Measurements from ENCODE around the gene CCT7. TPM values are rescaled to one million over a fixed set of nuclear protein-coding genes. Genes with fewer than 3 reads are reported as not detected.

Gene CCT7
- polyA plus RNA-seq, 3 donors from 2014 or later = 240 to 379 (median 277) TPM

- Mint-ChIP-seq H3K9me3 (no peaks in the 10 kb centered on the region), H3K27ac (peak overlapping the region in 1 of 6 donors; percentile 69), H3K4me1 (peaks cover 10 to 16% of the 10 kb centered on the region in 2 donors), H3K4me3 (peak overlapping the region in 3 of 5 donors; percentile 67 to 79 (median 77)), H3K36me3 (no peaks in the 10 kb centered on the region), H3K27me3 (ENCODE audit: low read depth in 3 of 3) (peaks cover 20 to 48% (median 21%) of the 10 kb centered on the region in 3 donors)
- DNase-seq = no peak
Observed at GRCh38 chr2:73291461-73292315, 57.6 kb downstream of the CCT7 start.

- Mint-ChIP-seq H3K27ac (no peak overlapping the region), H3K36me3 (no peaks in the 10 kb centered on the region), H3K9me3 (no peaks in the 10 kb centered on the region), H3K27me3 (ENCODE audit: low read depth in 3 of 3) (peaks cover 23 to 49% (median 24%) of the 10 kb centered on the region in 3 donors), H3K4me3 (peak overlapping the region; percentile 47 to 70 (median 68)), H3K4me1 (peaks cover 10 to 16% of the 10 kb centered on the region in 2 donors)
- no peak for DNase-seq
Observed at GRCh38 chr2:73292316-73292905, 58.3 kb downstream of the CCT7 start.

- Mint-ChIP-seq H3K27ac (peak overlapping the region in 1 of 6 donors; percentile 46), H3K4me1 (peaks cover 10 to 16% of the 10 kb centered on the region in 2 donors), H3K4me3 (peak overlapping the region; percentile 65 to 76 (median 69)), H3K9me3 (peaks cover 0 to 2% (median 0%) of the 10 kb centered on the region in 6 donors), H3K36me3 (no peaks in the 10 kb centered on the region), H3K27me3 (ENCODE audit: low read depth in 3 of 3) (peaks cover 23 to 48% (median 24%) of the 10 kb centered on the region in 3 donors)
- DNase-seq = no peak
Observed at GRCh38 chr2:73292906-73293533, 58.9 kb downstream of the CCT7 start.

GRCh38 chr2:73293534-73294171 is 59.5 kb downstream of the CCT7 start, which contains the start of gene EGR4:
EGR4 (minus strand) TSS chr2:73293548; CDS start chr2:73293317, 231 bp downstream.
- peak; percentile 86 to 90 (median 87) for DNase-seq
- Mint-ChIP-seq H3K4me1 (peaks cover 10 to 16% of the 10 kb centered on the region in 2 donors), H3K27ac (peak within 1 kb of the TSS in 1 of 6 donors; percentile 46), H3K27me3 (ENCODE audit: low read depth in 3 of 3) (peaks cover 20 to 43% (median 23%) of the 10 kb centered on the region in 3 donors), H3K4me3 (peak within 1 kb of the TSS; percentile 65 to 76 (median 72)), H3K36me3 (no peaks in the 10 kb centered on the region), H3K9me3 (peaks cover 0 to 2% (median 0%) of the 10 kb centered on the region in 6 donors)

- peaks cover 10 to 16% of the 10 kb centered on the region in 2 donors for H3K4me1 Mint-ChIP-seq
- DNase-seq = no peak
- H3K36me3 Mint-ChIP-seq = no peaks in the 10 kb centered on the region
- peaks cover 20 to 39% (median 23%) of the 10 kb centered on the region in 3 donors for H3K27me3 Mint-ChIP-seq (ENCODE audit: low read depth in 3 of 3)
- H3K4me3 Mint-ChIP-seq = peak overlapping the region in 4 of 5 donors; percentile 9 to 72 (median 58)
- no peak overlapping the region for H3K27ac Mint-ChIP-seq
- H3K9me3 Mint-ChIP-seq = peaks cover 0 to 2% (median 0%) of the 10 kb centered on the region in 6 donors
Observed at GRCh38 chr2:73294239-73294638, 60.1 kb downstream of the CCT7 start.

GRCh38 chr2:73295751-73296400 is 61.8 kb downstream of the CCT7 start:
- peaks cover 17 to 24% (median 18%) of the 10 kb centered on the region in 3 donors for H3K27me3 Mint-ChIP-seq (ENCODE audit: low read depth in 3 of 3)

GRCh38 chr2:73297151-73297559 is 63.0 kb downstream of the CCT7 start:
- Mint-ChIP-seq H3K27ac (no peak overlapping the region), H3K4me1 (peaks cover 0 to 7% of the 10 kb centered on the region in 2 donors), H3K9me3 (peaks cover 0 to 4% (median 0%) of the 10 kb centered on the region in 6 donors), H3K27me3 (ENCODE audit: low read depth in 3 of 3) (peaks cover 15 to 20% (median 15%) of the 10 kb centered on the region in 3 donors), H3K36me3 (no peaks in the 10 kb centered on the region), H3K4me3 (no peak overlapping the region)
- no peak for DNase-seq

More at GRCh38 chr2:73295751-73296400, 61.8 kb downstream of the CCT7 start:
- Mint-ChIP-seq H3K4me3 (peak overlapping the region in 1 of 5 donors; percentile 33), H3K36me3 (no peaks in the 10 kb centered on the region), H3K4me1 (peaks cover 6 to 14% of the 10 kb centered on the region in 2 donors), H3K9me3 (peaks cover 0 to 2% (median 0%) of the 10 kb centered on the region in 6 donors), H3K27ac (no peak overlapping the region)
- no peak for DNase-seq

- Mint-ChIP-seq H3K4me3 (no peak overlapping the region), H3K36me3 (no peaks in the 10 kb centered on the region), H3K4me1 (peaks cover 0 to 7% of the 10 kb centered on the region in 2 donors), H3K27me3 (ENCODE audit: low read depth in 3 of 3) (peaks cover 15 to 20% (median 15%) of the 10 kb centered on the region in 3 donors), H3K27ac (no peak overlapping the region), H3K9me3 (peaks cover 0 to 4% (median 0%) of the 10 kb centered on the region in 6 donors)
- no peak for DNase-seq
Observed at GRCh38 chr2:73297586-73297985, 63.5 kb downstream of the CCT7 start.

- Mint-ChIP-seq H3K4me1 (no peaks in the 10 kb centered on the region), H3K9me3 (peaks cover 0 to 4% (median 0%) of the 10 kb centered on the region in 6 donors), H3K27me3 (ENCODE audit: low read depth in 3 of 3) (peaks cover 8 to 10% (median 9%) of the 10 kb centered on the region in 3 donors), H3K36me3 (no peaks in the 10 kb centered on the region), H3K4me3 (no peak overlapping the region), H3K27ac (no peak overlapping the region)
- DNase-seq = no peak
Observed at GRCh38 chr2:73300926-73301325, 66.8 kb downstream of the CCT7 start.

- no peak for DNase-seq
- Mint-ChIP-seq H3K4me1 (no peaks in the 10 kb centered on the region), H3K9me3 (peaks cover 0 to 4% (median 0%) of the 10 kb centered on the region in 6 donors), H3K27me3 (ENCODE audit: low read depth in 3 of 3) (peaks cover 6 to 9% (median 7%) of the 10 kb centered on the region in 3 donors), H3K36me3 (no peaks in the 10 kb centered on the region), H3K4me3 (no peak overlapping the region), H3K27ac (no peak overlapping the region)
Observed at GRCh38 chr2:73301636-73302035, 67.5 kb downstream of the CCT7 start.
